ENCODE measurements around the gene UCK2. TPM values are rescaled to one million over a fixed set of nuclear protein-coding genes. Genes with fewer than 3 reads are reported as not detected.

UCK2 gene
- total and polyA plus RNA-seq, 9 of the 15 experiments (the other 6 are each of a cell fraction or from before 2014, with no cell fraction given) = 71.6 to 145 (median 95.8) TPM

- TF ChIP-seq, protein P1, sequence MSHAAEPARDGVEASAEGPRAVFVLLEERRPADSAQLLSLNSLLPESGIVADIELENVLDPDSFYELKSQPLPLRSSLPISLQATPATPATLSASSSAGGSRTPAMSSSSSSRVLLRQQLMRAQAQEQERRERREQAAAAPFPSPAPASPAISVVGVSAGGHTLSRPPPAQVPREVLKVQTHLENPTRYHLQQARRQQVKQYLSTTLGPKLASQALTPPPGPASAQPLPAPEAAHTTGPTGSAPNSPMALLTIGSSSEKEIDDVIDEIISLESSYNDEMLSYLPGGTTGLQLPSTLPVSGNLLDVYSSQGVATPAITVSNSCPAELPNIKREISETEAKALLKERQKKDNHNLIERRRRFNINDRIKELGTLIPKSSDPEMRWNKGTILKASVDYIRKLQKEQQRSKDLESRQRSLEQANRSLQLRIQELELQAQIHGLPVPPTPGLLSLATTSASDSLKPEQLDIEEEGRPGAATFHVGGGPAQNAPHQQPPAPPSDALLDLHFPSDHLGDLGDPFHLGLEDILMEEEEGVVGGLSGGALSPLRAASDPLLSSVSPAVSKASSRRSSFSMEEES (CRISPR knock-in tag; IDR thresholded peaks at IDR 0.05) = no peak
- TF ChIP-seq, protein P2, sequence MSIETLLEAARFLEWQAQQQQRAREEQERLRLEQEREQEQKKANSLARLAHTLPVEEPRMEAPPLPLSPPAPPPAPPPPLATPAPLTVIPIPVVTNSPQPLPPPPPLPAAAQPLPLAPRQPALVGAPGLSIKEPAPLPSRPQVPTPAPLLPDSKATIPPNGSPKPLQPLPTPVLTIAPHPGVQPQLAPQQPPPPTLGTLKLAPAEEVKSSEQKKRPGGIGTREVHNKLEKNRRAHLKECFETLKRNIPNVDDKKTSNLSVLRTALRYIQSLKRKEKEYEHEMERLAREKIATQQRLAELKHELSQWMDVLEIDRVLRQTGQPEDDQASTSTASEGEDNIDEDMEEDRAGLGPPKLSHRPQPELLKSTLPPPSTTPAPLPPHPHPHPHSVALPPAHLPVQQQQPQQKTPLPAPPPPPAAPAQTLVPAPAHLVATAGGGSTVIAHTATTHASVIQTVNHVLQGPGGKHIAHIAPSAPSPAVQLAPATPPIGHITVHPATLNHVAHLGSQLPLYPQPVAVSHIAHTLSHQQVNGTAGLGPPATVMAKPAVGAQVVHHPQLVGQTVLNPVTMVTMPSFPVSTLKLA (conservative IDR thresholded peaks at IDR 0.05) = peak; percentile 91 to 95
- peak; percentile 92 for TF ChIP-seq ZNF263 (CRISPR knock-in tag; IDR thresholded peaks at IDR 0.05; ENCODE audit: borderline replicate concordance)
- TF ChIP-seq TAL1 (IDR thresholded peaks at IDR 0.05) = peak; percentile 66; the same call in 1 of the 2 replicates
- 0 out of 2 replicates have a peak, but pooled peaks have one; percentile 48 for TF ChIP-seq ELF1 (tag; IDR thresholded peaks at IDR 0.05)
- TF ChIP-seq ZNF77 (CRISPR knock-in tag; IDR thresholded peaks at IDR 0.05) = no peak
- peak; percentile 83 to 95; a peak in 2 of 4 replicates for TF ChIP-seq HDAC1 (IDR thresholded peaks at IDR 0.05)
- no peak for TF ChIP-seq ZNF444 (CRISPR knock-in tag; IDR thresholded peaks at IDR 0.05)
- peak; percentile 87 for TF ChIP-seq ARID1B (IDR thresholded peaks at IDR 0.05)
- TF ChIP-seq ZNF583 (CRISPR knock-in tag; IDR thresholded peaks at IDR 0.05) = no peak
- TF ChIP-seq SRSF7 (optimal IDR thresholded peaks at IDR 0.05; ENCODE audit: low read depth, low read length) = no peak
- TF ChIP-seq ZNF57 (CRISPR knock-in tag; IDR thresholded peaks at IDR 0.05) = no peak
- TF ChIP-seq U2AF2 (optimal IDR thresholded peaks at IDR 0.05; ENCODE audit: low read depth, low read length) = no peak
- TF ChIP-seq SUPT5H (IDR thresholded peaks at IDR 0.05) = no peak
- TF ChIP-seq FOXO4 (CRISPR knock-in tag; IDR thresholded peaks at IDR 0.05) = no peak
- peak in 1 of 2 experiments; percentile 88; a peak in 2 of 4 replicates for TF ChIP-seq UBTF (IDR thresholded peaks at IDR 0.05; ENCODE audit: borderline replicate concordance in 1 of 2, low read depth in 2 of 2, low read length in 2 of 2)
- no peak for TF ChIP-seq ZNF239 (CRISPR knock-in tag; IDR thresholded peaks at IDR 0.05)
- TF ChIP-seq E2F3 (CRISPR knock-in tag; IDR thresholded peaks at IDR 0.05) = no peak
- TF ChIP-seq CBFA2T3 (IDR thresholded peaks at IDR 0.05) = peak; percentile 90
- TF ChIP-seq NONO (IDR thresholded peaks at IDR 0.05; ENCODE audit: low read depth in 2 of 2, low read length in 1 of 2) = no peak
- no peak for TF ChIP-seq CCNT2 (IDR thresholded peaks at IDR 0.05; ENCODE audit: borderline replicate concordance, extremely low read depth, insufficient read length, low read depth, low read length)
- no peak for TF ChIP-seq POLR2A (conservative IDR thresholded peaks at IDR 0.05)
- no peak for TF ChIP-seq IRF2 (CRISPR knock-in tag; IDR thresholded peaks at IDR 0.05)
- no peak for TF ChIP-seq WHSC1 (IDR thresholded peaks at IDR 0.05; ENCODE audit: low read length)
Observed at GRCh38 chr1:165842671-165843129, 15.3 kb downstream of the UCK2 start (continued).

Data from K562 (cell line).